HG03103 (cell line): ENCODE measurements around the gene NMT2.

Source experiments
- ATAC-seq: cut with Tn5 transposase; IDR thresholded peaks from one replicate; pipeline ENCODE4 v1.9.1; 2021; ENCODE audit warnings: low read depth; ENCODE audit not compliant: unreplicated experiment

NMT2 gene

GRCh38 chr10:15146366-15146765 is 22.1 kb downstream of the NMT2 start:
- no peak for ATAC-seq

DNA sequence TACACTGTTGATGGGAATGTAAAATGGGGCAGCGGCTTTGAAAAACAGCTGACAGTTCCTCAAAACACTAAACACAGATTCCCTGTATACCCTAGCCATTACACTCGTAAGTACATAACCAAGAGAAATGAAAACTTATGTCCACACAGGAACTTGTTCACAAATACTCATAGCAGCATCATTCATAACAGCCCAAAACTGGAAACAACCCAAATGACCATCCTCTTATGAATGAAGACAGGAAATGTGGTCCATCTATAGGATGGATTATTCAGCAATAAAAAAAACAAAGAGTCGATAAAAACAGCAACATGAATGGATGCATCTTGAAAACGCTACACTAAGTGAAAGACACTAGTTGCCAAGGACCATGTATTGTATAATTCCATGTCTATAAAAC is 23.7 kb downstream of the NMT2 start:
- no peak for ATAC-seq

DNA sequence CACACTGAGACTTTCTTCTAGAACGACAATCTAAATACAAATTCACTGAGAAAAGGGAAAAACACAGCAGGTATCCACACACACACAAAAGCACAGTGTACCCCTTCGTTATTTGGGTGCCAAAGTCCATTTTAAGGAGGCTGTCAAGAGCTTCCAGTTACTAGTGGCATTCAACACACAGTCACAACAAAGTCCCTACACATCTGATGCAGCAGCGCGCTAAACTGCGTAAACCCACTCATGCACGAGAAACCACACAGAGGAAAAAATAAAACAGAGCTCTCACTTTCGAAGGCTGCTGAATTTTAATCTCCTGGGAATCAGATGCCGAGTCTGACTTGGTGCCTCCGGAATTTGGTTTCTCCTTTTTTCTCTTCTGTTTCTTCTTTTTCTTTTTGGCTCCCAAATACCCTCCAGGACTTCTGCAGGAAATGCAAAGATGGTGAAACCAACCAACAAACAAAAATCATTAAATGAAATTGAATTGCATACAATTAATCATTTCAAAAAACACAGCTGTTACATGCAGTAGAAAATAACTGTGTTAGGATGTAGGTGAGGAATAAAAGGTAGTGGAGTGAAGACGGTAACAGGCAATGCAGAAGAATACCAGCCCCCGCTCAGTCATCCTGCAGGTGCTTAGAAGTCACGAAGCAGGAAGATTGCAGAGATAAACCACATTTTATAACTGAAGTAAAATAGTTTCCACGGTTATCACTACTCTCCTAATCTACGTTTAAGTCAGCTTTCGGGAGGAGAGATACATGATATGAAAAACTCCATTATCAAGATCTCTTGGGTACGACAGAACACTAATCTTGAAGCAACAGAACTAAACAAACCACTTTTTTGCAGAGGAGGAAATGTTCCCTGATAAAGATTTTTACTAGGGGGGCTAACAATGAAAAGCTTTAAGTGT is 27.1 kb downstream of the NMT2 start:
- ATAC-seq = peak; percentile 90

DNA sequence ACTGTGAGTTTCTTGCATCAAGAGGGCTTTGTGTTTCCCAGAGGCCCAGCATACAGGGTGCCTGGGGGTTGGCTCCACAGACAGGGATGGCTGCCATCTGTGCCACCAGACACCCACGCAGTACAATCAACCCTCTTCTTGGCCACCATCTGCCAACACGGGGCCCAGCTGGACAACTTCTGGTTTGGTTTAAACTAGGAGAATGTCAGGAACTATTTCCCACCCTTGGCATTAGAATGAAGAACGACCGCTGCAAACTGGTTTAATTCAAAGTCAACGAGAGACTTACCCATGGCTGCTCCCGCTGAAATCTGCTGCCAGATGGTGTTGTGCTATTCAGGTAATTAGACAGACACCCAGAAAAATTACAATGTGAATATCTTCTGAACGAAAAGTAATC is 27.8 kb downstream of the NMT2 start:
- ATAC-seq = no peak

GRCh38 chr10:15137636-15138035 is 30.9 kb downstream of the NMT2 start:
- no peak for ATAC-seq

- no peak for ATAC-seq
These were observed 31.5 kb downstream of the NMT2 start for GRCh38 chr10:15137036-15137359.

GRCh38 chr10:15136129-15137035 is 32.1 kb downstream of the NMT2 start:
- ATAC-seq = no peak

DNA sequence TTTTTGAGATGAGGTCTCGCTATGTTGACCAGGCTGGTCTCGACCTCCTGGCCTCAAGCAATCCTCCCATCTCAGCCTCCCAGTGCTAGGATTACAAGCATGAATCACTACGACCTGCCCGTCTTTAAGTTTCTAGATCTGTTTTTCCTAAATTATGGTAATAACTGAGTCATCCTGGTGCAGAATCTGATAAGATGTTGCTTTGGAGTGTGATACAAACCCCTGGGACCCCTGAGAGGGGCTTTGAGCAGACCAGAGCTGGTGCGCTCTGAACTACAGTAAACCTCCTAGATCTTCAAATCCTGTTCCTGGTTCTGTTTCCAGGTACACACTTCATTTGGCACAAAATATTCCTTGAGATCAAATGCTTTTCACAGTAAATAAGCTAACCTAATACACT is 37.2 kb downstream of the NMT2 start:
- no peak for ATAC-seq

DNA sequence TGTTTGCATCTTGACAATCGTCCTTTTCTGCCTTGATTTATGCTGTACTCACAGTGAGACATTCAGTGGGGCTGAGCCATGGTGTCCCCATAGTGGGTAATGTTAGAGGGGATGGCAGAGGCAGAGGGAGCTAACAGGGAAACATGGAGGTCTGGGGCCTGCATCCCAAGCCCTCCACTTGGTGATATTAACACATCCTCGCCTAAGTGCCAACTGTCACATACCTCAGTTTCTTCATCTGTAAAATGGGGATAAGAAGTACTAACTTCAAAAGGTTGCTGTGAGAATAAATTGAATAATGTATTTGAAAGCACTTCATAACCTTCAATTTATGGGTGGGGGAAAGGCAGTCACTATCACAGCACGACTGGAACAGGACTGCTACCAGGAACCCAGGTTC is 43.6 kb downstream of the NMT2 start:
- ATAC-seq = no peak

- ATAC-seq = no peak
These were observed 44.3 kb downstream of the NMT2 start for GRCh38 chr10:15124190-15124589.

- ATAC-seq = no peak
These were observed 44.7 kb downstream of the NMT2 start for GRCh38 chr10:15123749-15124184.

- peak; percentile 71 for ATAC-seq
These were observed 45.9 kb downstream of the NMT2 start for GRCh38 chr10:15122477-15123030.

DNA sequence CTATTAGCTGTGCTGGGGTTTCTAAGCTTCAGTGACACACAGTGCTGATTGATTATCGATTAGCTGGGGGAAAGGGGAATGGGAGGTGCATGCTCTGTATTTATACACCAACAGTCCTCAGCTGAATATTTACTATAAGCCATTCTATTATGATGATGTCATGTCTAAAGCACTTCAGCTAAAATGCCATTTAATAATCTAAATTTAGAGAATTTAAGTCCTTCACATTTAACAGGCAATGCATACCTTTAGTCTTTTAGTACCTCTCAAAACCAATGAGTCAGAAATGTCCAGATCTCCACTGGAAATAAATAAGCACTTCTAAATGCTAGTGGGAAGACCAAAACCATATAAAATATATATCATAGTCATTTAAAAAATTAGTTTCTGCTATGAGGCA is 46.8 kb downstream of the NMT2 start:
- no peak for ATAC-seq

DNA sequence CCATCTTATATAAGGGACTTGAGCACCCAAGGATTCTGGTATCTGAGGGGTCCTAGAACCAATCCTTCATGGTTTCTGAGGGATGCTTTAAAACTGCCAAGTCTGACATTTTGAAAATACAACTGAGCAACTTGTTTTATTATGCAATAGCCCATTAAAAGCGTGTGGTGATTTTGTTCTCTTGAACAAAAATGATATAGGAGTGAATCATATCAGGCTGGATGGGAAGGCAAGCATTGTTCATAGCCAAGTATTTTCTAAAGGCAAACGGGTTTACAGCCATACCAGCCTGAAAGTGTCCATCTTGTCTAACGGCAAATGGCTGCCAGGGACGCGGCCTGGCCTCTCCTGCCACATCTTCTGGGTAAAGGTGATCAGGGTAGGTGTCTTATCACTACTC is 48.0 kb downstream of the NMT2 start:
- ATAC-seq = no peak

- ATAC-seq = no peak
These were observed 49.9 kb downstream of the NMT2 start for GRCh38 chr10:15118615-15119014.

GRCh38 chr10:15116225-15116624 is 52.3 kb downstream of the NMT2 start:
- no peak for ATAC-seq

DNA sequence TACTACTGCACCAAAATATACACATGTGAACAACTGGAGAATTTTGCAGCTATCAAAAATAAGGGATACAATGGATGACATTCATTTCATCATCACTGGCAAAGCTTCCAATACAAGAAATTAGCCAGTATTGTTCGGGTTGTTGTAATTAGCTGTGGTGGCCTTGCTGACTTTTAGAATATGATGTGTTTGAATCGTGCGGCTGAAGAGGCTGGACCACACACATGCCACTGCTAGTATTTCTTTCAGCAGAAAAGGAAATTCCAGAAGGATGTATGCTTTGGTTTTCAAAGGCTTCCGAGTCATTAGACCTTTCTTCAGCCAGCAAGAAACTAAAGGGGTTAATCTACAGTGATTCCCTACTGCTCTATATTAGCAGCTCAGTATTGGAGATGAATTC is 54.7 kb downstream of the NMT2 start:
- ATAC-seq = no peak

- ATAC-seq = no peak
These were observed 55.8 kb downstream of the NMT2 start for GRCh38 chr10:15112657-15113056.

DNA sequence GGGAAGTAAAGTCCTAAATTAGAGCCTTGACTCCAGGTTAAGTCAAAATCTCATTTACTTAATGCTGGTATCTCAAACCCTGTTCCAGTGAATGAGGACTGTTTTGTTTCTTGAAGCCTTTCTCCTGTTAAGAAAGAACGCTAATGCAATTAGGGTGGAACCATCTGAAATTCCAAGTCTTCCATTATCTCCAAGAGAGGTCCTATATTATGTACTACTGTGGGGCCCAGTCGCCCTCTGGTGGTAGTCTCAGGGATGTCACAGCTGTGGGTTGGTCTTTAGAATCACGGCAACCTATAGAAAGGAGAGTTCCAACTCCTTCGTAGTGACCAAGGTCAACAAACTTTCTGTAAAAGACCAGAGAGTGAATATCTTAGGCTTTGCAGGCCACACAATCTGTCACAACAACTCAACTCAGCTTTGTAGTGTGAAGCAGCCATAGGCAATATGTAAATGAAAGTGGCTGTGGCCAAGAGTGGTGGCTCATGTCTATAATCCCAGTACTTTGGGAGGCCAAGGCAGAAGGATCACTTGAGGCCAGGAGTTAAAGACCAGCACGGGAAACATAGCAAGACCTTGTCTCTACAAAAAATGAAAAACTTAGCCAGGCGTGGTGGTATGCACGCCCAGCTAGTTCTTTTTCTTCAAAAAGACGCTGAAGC is 62.0 kb downstream of the NMT2 start:
- no peak for ATAC-seq

- no peak for ATAC-seq
These were observed 65.0 kb downstream of the NMT2 start for GRCh38 chr10:15103513-15103912.

DNA sequence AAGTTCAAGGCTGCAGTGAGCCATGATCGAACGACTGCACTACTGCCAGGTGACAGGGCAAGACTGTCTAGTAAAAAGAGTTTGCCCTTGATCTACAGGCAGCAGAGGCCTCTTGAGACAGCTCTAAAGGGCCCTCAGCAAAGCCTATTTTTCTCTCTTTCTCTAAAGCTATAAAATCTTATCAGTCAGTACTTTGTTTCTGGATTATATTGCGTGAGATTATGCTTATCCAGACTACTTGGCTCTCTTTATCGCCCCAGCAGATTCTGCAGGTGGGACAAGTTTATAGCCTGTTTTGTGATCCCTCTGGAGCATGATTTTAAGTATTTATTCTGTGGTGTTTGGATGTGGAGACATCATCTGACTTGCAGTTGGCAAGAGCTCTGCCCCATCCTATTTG is 68.6 kb downstream of the NMT2 start:
- ATAC-seq = no peak
